HG03520 (cell line): ENCODE data around the gene ST8SIA3.

Experiments used
- ATAC-seq: cut with Tn5 transposase; IDR thresholded peaks from one replicate; pipeline ENCODE4 v1.9.1; 2021; ENCODE audit warnings: mild to moderate bottlenecking, moderate library complexity; ENCODE audit not compliant: unreplicated experiment

ST8SIA3 gene

GRCh38 chr18:57352271-57352701 is at the start of gene ST8SIA3:
TSS of gene ST8SIA3 (plus strand) at chr18:57352557. CDS start at chr18:57352847, 290 bp downstream.
- ATAC-seq, result no peak

GRCh38 chr18:57311472-57311871 is 40.9 kb upstream of the ST8SIA3 start:
- peak; percentile 50 for ATAC-seq

GRCh38 chr18:57312346-57313144 is 39.8 kb upstream of the ST8SIA3 start:
- no peak for ATAC-seq

- no peak for ATAC-seq
Measured at GRCh38 chr18:57320603-57321002, 31.8 kb upstream of the ST8SIA3 start.

- ATAC-seq, result no peak
Measured at GRCh38 chr18:57325491-57326166, 26.7 kb upstream of the ST8SIA3 start.

- no peak for ATAC-seq
Measured at GRCh38 chr18:57326718-57327323, 25.5 kb upstream of the ST8SIA3 start.

GRCh38 chr18:57328665-57329064 is 23.7 kb upstream of the ST8SIA3 start:
- ATAC-seq, result no peak

- no peak for ATAC-seq
Measured at GRCh38 chr18:57329856-57330255, 22.5 kb upstream of the ST8SIA3 start.

GRCh38 chr18:57331718-57332117 is 20.6 kb upstream of the ST8SIA3 start:
- no peak for ATAC-seq

GRCh38 chr18:57333940-57334339 is 18.4 kb upstream of the ST8SIA3 start:
- ATAC-seq, result no peak

GRCh38 chr18:57334383-57334782 is 18.0 kb upstream of the ST8SIA3 start:
- no peak for ATAC-seq

- no peak for ATAC-seq
Measured at GRCh38 chr18:57336343-57336742, 16.0 kb upstream of the ST8SIA3 start.

GRCh38 chr18:57337890-57338289 is 14.5 kb upstream of the ST8SIA3 start:
- ATAC-seq, result no peak

GRCh38 chr18:57343833-57344232 is 8.5 kb upstream of the ST8SIA3 start:
- ATAC-seq, result no peak

- no peak for ATAC-seq
Measured at GRCh38 chr18:57346876-57347275, 5.5 kb upstream of the ST8SIA3 start.

GRCh38 chr18:57347784-57348183 is 4.6 kb upstream of the ST8SIA3 start:
- ATAC-seq, result no peak

GRCh38 chr18:57352761-57353136 is 392 bp downstream of the ST8SIA3 start:
- no peak for ATAC-seq

- ATAC-seq, result no peak
Measured at GRCh38 chr18:57353137-57353939, 981 bp downstream of the ST8SIA3 start.

GRCh38 chr18:57353940-57354461 is 1.6 kb downstream of the ST8SIA3 start:
- ATAC-seq, result no peak

- no peak for ATAC-seq
Measured at GRCh38 chr18:57359433-57359832, 7.1 kb downstream of the ST8SIA3 start.

GRCh38 chr18:57362714-57363113 is 10.4 kb downstream of the ST8SIA3 start:
- ATAC-seq, result no peak
